ENCODE measurements around the gene MYMX.

DNA sequence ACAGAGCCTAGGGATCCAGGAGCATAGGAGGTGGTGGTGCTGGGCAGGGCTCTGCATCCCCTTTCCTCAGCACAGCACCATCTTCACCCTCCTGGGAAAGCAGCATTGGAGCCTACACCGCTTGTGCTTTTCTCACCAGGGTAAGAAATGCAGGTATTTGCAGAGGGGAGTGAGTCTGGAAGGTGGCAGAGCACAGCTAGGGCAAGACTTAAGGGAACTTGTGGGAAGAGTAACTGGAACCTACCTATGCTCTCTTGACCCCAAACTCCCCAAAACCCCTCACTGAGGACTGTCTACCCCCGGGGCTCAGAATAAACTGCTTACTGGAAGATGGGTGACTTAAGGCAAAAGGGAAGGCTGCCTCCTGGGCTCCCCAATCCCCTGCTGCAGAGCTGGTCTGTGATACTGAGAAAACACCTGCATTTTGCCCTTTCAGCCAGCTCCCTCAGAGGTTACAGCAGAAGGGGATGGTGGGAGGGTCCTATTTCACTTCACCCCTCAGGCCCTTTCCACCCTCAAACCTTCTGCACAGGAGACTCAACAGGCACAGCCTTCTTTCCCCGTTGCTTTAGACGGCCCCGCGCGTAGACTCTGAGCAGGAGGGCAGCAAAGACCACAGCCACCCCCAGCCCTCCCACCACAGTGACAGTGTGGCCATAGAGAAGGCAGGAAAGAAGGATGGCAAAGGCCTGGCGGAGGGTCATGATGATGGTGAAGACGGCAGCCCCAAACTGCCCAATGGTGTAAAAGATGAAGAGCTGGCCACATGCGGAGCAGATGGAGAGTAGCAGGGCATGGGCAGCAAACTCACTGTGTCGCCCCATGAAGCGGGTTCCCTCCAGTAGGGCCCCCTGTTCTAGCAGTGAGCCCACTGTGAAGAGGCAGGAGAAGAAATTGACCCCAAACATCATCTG is 37.7 kb downstream of the MYMX start:
- TF ChIP-seq POLR2A (IDR thresholded peaks at IDR 0.05; ENCODE audit: low read length) (peak; percentile 49), GATA1 (IDR thresholded peaks at IDR 0.05; ENCODE audit: low read depth, low read length) (no peak)
